ENCODE results near the gene TOM1L1.

The TOM1L1 gene

GRCh38 chr17:54969658-54970572 is 69.3 kb downstream of the TOM1L1 start:
- H3K4me3 ChIP-seq (ENCODE audit: control insufficient read depth, low read depth, low read length): peak overlapping the region; percentile 85
- DNase-seq (ENCODE audit: low read depth): no peak
- TF ChIP-seq CTCF (conservative IDR thresholded peaks at IDR 0.05; ENCODE audit: control insufficient read depth, insufficient read depth, low read depth, low read length): no peak

GRCh38 chr17:54971147-54971546 is 70.5 kb downstream of the TOM1L1 start:
- DNase-seq (ENCODE audit: low read depth): no peak
- no peak for TF ChIP-seq CTCF (conservative IDR thresholded peaks at IDR 0.05; ENCODE audit: control insufficient read depth, insufficient read depth, low read depth, low read length)
- H3K4me3 ChIP-seq (ENCODE audit: control insufficient read depth, low read depth, low read length): no peak overlapping the region

GRCh38 chr17:54971901-54972300 is 71.2 kb downstream of the TOM1L1 start:
- no peak for TF ChIP-seq CTCF (conservative IDR thresholded peaks at IDR 0.05; ENCODE audit: control insufficient read depth, insufficient read depth, low read depth, low read length)
- no peak for DNase-seq (ENCODE audit: low read depth)
- H3K4me3 ChIP-seq (ENCODE audit: control insufficient read depth, low read depth, low read length): no peak overlapping the region

GRCh38 chr17:54972406-54973138 is 71.9 kb downstream of the TOM1L1 start:
- TF ChIP-seq CTCF (conservative IDR thresholded peaks at IDR 0.05; ENCODE audit: control insufficient read depth, insufficient read depth, low read depth, low read length): no peak
- H3K4me3 ChIP-seq (ENCODE audit: control insufficient read depth, low read depth, low read length): no peak overlapping the region
- no peak for DNase-seq (ENCODE audit: low read depth)

- no peak for DNase-seq (ENCODE audit: low read depth)
- TF ChIP-seq CTCF (conservative IDR thresholded peaks at IDR 0.05; ENCODE audit: control insufficient read depth, insufficient read depth, low read depth, low read length): no peak
- H3K4me3 ChIP-seq (ENCODE audit: control insufficient read depth, low read depth, low read length): no peak overlapping the region
Observed at GRCh38 chr17:54974759-54975158, 74.1 kb downstream of the TOM1L1 start.

GRCh38 chr17:54976316-54976715 is 75.7 kb downstream of the TOM1L1 start:
- no peak overlapping the region for H3K4me3 ChIP-seq (ENCODE audit: control insufficient read depth, low read depth, low read length)
- no peak for TF ChIP-seq CTCF (conservative IDR thresholded peaks at IDR 0.05; ENCODE audit: control insufficient read depth, insufficient read depth, low read depth, low read length)
- no peak for DNase-seq (ENCODE audit: low read depth)
